HuH-7.5 (cell line): ENCODE measurements around the gene SSPN.

Source experiments
- DNase-seq: peaks from one replicate; pipeline ENCODE4 v3.0.0; 2011; ENCODE audit warnings: low spot score

Gene SSPN

DNA sequence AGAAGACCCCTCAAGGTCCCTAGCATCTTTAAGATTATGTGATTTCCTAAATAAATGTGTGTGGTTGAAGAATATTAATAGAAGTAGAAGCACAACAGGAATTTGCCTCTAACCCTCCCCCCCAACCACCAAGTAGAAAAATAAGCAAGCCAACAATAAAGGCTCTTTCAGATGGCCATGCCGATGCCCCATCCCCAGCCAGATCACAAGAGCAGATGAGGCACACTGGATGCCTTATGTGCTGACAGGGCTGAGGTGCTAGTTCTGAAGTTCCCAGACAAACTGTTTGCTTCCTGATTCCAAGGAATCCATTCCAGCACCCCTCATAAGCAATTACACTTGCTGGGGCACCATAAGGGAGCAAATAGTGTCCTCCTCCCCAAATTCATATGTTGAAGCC, 90.0 kb downstream of the SSPN start:
- DNase-seq, result no peak

DNA sequence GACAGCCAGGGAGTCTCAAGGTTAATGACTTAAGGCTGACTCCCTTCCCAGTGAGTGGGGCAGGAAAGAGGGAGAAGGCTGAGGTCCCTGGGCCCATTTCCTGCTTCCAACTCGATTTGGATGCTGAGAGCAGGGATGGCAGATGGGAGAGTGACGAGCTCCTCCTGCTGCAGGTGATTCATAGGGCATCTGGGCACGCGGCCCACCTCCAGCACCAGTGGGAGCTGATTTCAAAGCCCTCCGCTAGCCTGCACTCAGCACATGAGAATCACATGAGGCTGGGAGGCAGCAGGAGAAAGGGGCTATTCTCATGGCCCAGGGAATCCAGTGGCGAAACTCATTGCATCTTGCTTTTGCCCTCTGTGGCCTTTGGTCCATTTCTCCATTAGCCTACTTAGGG, 90.8 kb downstream of the SSPN start:
- no peak for DNase-seq

DNA sequence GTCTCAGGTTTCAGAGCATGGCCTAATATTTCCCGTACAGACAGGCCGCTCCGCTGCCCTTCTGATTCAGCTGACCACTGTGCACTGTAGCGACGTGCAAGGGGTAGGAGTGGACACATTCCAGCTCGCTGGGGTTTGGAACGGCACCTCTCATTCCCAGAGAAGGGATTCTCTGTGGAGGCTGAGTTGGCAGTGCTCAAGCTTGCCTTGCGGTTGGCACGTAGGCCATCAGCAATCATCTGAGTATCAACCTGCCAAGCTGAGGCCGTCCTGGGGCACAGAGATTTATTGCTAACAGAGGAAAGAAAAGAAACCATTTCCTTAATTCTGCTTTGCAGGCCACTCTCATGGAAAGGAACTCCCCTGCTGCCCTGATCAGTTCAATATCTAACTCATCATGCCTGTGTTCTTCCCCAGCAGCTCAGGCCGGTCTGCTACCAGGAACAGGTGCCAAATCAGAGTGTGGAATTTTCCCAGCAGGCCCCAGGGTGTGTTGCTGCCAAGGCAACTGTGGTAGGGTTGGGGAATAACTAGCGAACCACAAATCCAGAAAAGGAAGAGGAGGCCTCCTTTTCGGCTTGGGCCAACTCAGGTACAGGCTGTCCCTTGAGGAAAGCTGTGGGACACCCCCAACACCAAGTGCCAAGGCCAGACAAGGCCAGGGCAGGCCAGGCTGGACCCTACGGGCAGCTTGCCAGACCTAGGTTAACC, 92.5 kb downstream of the SSPN start:
- no peak for DNase-seq

DNA sequence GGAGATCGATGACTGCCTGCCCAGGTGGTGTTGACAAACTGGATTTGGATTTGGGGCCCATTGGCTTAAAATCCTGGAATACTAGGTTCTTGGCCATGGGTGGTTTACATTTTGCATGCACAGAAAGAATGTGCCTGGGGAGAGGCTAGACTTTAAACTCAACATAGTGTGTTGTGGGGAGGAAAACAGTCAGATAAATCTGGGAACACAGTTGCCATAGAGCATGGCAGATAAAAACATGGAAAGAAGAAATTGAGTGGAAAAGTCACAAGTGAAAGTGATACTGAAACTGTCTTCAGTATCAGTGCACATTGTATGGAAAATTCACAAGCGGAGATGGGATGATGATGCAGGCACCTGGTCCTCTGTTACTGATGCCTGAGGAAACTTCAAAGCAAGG, 95.2 kb downstream of the SSPN start:
- DNase-seq, result no peak

DNA sequence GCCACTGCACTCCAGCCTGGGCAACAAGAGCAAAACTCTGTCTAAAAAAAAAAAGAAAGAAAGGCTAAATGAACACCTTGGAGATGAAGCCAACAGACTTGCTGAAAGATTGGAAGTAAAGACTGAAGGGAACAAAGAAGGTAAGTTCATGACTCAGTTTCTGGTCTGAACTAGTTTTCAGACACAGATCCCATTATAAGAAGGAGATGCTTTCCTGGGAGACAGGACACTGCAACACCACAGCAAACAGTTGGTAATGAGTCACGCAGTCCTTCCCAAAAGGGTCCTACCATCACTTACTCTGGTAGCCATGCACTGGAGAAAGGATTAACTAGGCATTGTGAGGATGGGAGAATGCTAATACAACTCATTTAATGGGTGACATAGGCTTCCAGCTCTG, 97.2 kb downstream of the SSPN start:
- no peak for DNase-seq

DNA sequence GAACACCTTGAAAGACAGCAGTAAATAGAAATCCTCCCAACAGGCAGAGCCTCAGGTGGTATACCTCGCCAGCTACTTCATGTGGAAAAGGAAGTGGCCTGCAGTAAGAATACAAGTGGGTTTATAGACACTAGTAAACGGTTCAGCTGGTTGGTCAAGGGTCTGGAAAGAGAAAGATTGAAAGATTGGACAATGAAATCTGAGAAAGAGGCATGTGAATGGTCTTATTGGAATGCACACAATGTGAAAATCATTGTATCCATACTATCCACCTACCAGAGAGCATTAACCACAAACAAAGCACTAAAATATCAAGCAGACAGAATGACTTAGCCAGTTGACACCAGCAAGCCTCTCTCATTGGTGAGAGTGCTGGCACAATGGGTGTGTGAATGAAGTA, 98.2 kb downstream of the SSPN start:
- no peak for DNase-seq

DNA sequence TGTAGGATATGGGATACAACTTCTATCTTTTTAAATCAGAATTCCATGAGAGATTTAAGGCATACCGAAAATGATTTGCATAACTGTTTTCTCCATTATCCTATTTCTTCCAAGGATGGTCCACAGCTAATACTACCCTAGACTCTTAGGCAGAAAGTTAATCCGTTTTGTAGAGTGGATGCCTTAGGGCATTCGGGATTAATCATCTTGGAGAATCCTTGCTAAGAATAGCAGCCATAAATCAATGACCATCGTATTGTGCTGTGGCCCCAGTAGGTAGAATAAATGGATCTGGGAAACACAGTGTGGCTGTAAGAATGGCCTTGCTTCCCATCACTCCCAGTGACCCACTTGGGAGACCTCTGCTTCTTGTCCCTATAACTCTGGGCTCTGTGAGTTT, 99.6 kb downstream of the SSPN start:
- no peak for DNase-seq

DNA sequence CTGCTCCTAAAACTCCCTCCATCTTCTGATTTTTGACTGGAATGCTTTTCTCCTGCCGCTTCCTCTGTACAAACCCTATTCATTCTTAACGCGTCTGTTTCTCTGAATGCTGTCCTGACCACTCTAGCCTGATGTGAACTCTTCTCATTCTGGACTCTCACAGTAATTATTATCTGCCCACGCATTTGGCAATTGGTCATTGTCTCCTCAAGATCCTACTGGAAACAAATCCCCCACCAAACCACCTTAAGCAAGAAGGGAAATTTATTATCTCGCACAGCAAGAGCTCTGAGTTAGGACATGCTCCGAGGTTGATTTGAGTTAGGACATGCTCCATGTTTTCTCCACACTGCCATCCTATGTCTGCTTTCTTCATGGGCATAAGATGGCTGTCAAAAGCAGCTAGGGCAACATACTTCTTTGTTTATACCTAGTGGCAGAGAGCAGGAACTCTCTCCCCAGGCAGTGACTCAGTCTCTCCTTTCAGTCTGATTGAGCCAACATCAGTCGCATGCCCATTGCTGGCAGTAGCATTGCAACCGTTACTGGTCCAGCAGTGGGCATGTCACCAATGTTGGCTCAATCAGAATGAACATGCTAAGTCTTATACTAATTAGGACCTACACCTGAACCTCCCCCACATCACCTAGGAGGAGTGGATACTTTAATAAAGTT, 102.2 kb downstream of the SSPN start:
- DNase-seq, result no peak

DNA sequence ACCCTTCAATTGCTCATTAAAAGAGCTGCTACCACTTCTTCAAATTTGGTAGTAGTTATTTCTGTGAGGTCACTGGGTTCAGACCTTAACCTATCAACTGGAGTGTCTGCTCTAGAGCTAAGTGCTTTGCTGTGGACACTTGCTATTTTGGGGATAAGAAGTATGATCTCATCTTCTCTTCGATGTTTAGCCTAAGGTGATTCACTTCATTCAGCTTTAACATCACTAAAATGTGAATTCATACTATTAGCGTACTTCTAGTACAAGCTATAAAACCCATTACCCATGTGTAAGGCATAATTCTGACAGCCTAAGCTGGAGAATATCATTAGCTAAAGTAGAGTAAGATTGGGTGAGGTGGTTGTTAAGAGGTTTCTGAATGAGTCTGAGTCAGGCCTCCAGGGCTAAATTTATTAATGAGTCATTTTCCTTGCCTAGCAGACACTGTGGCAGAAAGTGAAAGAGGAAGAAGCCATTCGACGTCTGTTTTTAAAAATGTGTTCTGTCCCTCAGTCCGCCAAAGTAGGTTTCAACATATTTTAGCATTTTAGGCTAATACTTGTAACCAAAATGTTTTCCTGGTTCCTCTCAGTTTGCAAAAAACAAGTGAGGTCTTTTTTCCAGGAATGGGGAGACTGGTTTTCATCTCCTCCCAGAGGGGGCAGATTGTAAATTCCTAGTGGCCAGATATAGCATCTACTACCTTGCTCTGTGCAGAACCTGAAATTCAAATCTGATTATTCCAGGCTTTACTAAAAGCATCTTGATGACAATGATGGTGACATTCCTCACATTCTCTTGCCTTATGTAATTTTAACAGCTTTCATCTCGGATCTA, 103.6 kb downstream of the SSPN start:
- no peak for DNase-seq

DNA sequence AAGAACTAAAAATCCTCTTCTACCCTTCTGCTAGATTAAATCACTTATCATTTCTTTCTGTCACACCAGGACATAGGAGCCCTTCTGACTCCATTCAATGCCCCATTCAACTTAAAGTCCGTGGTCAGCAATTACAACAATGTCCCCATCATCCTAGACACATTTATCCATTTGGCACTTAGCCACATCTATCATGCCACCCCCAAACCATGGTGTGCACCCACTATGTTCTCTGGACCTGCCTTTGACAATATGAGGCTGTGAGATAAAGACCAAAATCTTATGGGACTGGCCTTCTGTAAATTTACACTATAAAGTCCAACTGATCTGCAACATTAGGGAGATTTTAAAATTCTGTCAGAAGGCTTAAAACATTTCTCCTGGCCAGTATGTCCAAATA, 104.4 kb downstream of the SSPN start:
- no peak for DNase-seq
